ENCODE results near the gene IL1R2.

- TF ChIP-seq CTCF (IDR thresholded peaks at IDR 0.05) (no peak), POLR2A (IDR thresholded peaks at IDR 0.05) (no peak)
Observed at GRCh38 chr2:102055346-102055990, 63.7 kb downstream of the IL1R2 start.
